K562 (cell line): ENCODE measurements around the gene BCAS3. TPM values are rescaled to one million over a fixed set of nuclear protein-coding genes. Genes with fewer than 3 reads are reported as not detected.
A peak's percentile ranks its signal among the peaks of the same experiment; 100 is the strongest.

Experiments
- ATAC-seq: fragments of 200-7000 bp; cut with Tn5 transposase; 3 replicates; pipeline ENCODE4 v1.9.1; 2020; ENCODE audit warnings: moderate library complexity
- BruUV-seq: library from RNA; stranded (reverse); fragments of 400-500 nt; replicated peaks from 2 replicates; lab custom pipeline; 2021; lab: Mats Ljungman, UMichigan
- CTCF ChIA-PET: fragments of 300-600 bp; formaldehyde crosslinking; extraction: SDS; loops from one replicate; lab custom pipeline; 2021; ENCODE audit warnings: low intra/inter-chr PET ratio; lab: Yijun Ruan, JAX
- POLR2A ChIA-PET: fragments of 300-600, 350-650 bp; sonication (Branson Sonifier 250); formaldehyde crosslinking; extraction: SDS; loops from one replicate; lab custom pipeline; 2021; ENCODE audit warnings: antibody characterized with exemption, inconsistent platforms; lab: Yijun Ruan, JAX
- DNase-seq, 4 experiments: peaks; one replicate each; pipeline versions ENCODE4 v3.0.0 to v3.0.0-alpha.2; 2011 to 2018; ENCODE audit warnings: low spot score in 3 of 4, mixed read lengths in 3 of 4; ENCODE audit errors: extremely low read depth in 1 of 4
- FAIRE-seq: peaks from 2 replicates; lab custom pipeline; 2011; peaks lifted over from hg19 to GRCh38; lab: Jason Lieb, UNC
- H2AFZ ChIP-seq: 2 replicates; pipeline ENCODE4 v1.6.0; 2011; ENCODE audit warnings: low read depth, low read length, control low read depth, inconsistent platforms
- H3K27ac ChIP-seq: fragments of 200-600 bp; 3 replicates; pipeline ENCODE4 v1.8.0; 2011; ENCODE audit warnings: low read depth, mild to moderate bottlenecking, control low read depth, inconsistent platforms, low read length, moderate library complexity, mixed read lengths; ENCODE audit errors: extremely low read depth
- H3K27me3 ChIP-seq, 2 experiments: fragments of 300-600 bp in 1 of 2; 2 replicates in 1 of 2; 3 replicates in 1 of 2; pipeline versions ENCODE4 v1.6.0 to v1.8.0; 2011; ENCODE audit warnings: inconsistent platforms in 2 of 2, low read length in 2 of 2, mild to moderate bottlenecking in 1 of 2, mixed read lengths in 1 of 2, moderate library complexity in 1 of 2; ENCODE audit not compliant: control insufficient read depth in 2 of 2, insufficient read depth in 2 of 2
- H3K36me3 ChIP-seq: fragments of 300-600 bp; 3 replicates; pipeline ENCODE4 v1.8.0; 2011; ENCODE audit warnings: mild to moderate bottlenecking, low read length, inconsistent platforms; ENCODE audit not compliant: control insufficient read depth, insufficient read depth
- H3K4me1 ChIP-seq, 2 experiments: fragments of 200-600 bp in 1 of 2; replicated peaks in 1 of 2; 2 replicates in 1 of 2; 3 replicates in 1 of 2; pipeline versions ENCODE4 v1.5.1 to v1.8.0; 2011; ENCODE audit warnings: inconsistent platforms in 2 of 2, low read length in 2 of 2, mild to moderate bottlenecking in 1 of 2, mixed read lengths in 1 of 2, moderate library complexity in 1 of 2; ENCODE audit not compliant: control insufficient read depth in 2 of 2, insufficient read depth in 2 of 2
- H3K4me2 ChIP-seq: 2 replicates; pipeline ENCODE4 v1.6.1; 2011; ENCODE audit warnings: low read length, control low read depth, inconsistent platforms, mixed read lengths; ENCODE audit not compliant: insufficient read depth
- H3K4me3 ChIP-seq: fragments of 200-600 bp; sonication (generic), shearing (Covaris generic); 2 replicates; pipeline ENCODE4 v1.5.1; 2016; ENCODE audit warnings: control low read depth, inconsistent platforms
- H3K79me2 ChIP-seq: fragments of 200-600 bp; 3 replicates; pipeline ENCODE4 v1.8.0; 2011; ENCODE audit warnings: low read length, inconsistent platforms; ENCODE audit not compliant: control insufficient read depth, insufficient read depth
- H3K9ac ChIP-seq, 2 experiments: 2 replicates each; pipeline versions ENCODE4 v1.6.0 to v1.6.1; 2011; ENCODE audit warnings: low read depth in 2 of 2, low read length in 2 of 2, control low read depth in 1 of 2, inconsistent platforms in 1 of 2, mild to moderate bottlenecking in 1 of 2, mixed read lengths in 1 of 2; ENCODE audit not compliant: insufficient read depth in 1 of 2
- H3K9me1 ChIP-seq: one replicate; pipeline ENCODE4 v1.6.0; 2011; ENCODE audit warnings: inconsistent platforms, mild to moderate bottlenecking, low read length, moderate library complexity; ENCODE audit not compliant: control insufficient read depth, insufficient read depth
- H3K9me3 ChIP-seq: replicated peaks from 2 replicates; pipeline ENCODE4 v1.5.1; 2011; ENCODE audit warnings: low read depth, low read length, inconsistent platforms; ENCODE audit not compliant: control insufficient read depth, insufficient read depth
- H4K20me1 ChIP-seq: replicated peaks from 2 replicates; pipeline ENCODE4 v1.6.1; 2011; ENCODE audit warnings: low read length, inconsistent platforms, mixed read lengths; ENCODE audit not compliant: control insufficient read depth, insufficient read depth
- SMAD2 ChIP-seq: fragments of 150-350 bp; IDR thresholded peaks from 2 replicates; pipeline ENCODE4 v1.6.1; 2014; ENCODE audit warnings: low read depth, mild to moderate bottlenecking, low read length
- WGBS: fragments of 100-300 bp; shearing (Covaris generic); methylation state at CpG from one replicate; pipeline ENCODE4 v1.1.6; 2016; ENCODE audit warnings: low coverage, mixed read lengths; ENCODE audit not compliant: insufficient coverage; ENCODE audit errors: missing lambda C conversion rate; 5-methylcytosine and 5-hydroxymethylcytosine counted together
- in situ Hi-C: fragments of 300-500 bp; cut with MboI; formaldehyde crosslinking; loops from 4 replicates; pipeline ENCODE4 v1.15.0; 2018; ENCODE audit warnings: inconsistent platforms, mixed read lengths
- intact Hi-C: fragments of 100-400 bp; cut with micrococcal nuclease; formaldehyde crosslinking; loops from 2 replicates; pipeline ENCODE4 v1.14.2; 2022
- polyA plus RNA-seq, 8 experiments: library from polyadenylated mRNA; depleted of rRNA in 4 of 8; stranded (reverse) in 5 of 8; unstranded in 3 of 8; fragments of >200 nt; fragmentation: Nextera tagmentation in 2 of 8; fragmentation: Illumina TruSeq in 1 of 8; extraction: Ambion mirVana in 2 of 8; extraction: Trizol in 1 of 8; gene quantifications; 2 replicates each; pipeline versions ENCODE4 v1.2.1 to v1.2.3, GENCODE V29; 2011 to 2014; ENCODE audit warnings: inconsistent platforms in 1 of 8, missing spikeins in 1 of 8
- total RNA-seq, 7 experiments: library from RNA; depleted of rRNA in 6 of 7; stranded (reverse); fragments of >200 nt in 6 of 7; fragmentation: Illumina TruSeq in 2 of 7; extraction: Trizol in 2 of 7; gene quantifications; 2 replicates each; pipeline versions ENCODE4 v1.2.1 to v1.2.3, GENCODE V29; 2011 to 2021; ENCODE audit warnings: low replicate concordance in 1 of 7
- TF ChIP-seq, protein P1 (sequence below), 3 experiments: fragments of 200-800 bp in 1 of 3; fragments of 250-450 bp in 1 of 3; fragments of 450-650 bp in 1 of 3; sonication (Bioruptor Pico) in 1 of 3; sonication (Bioruptor generic) in 1 of 3; formaldehyde crosslinking in 1 of 3; IDR thresholded peaks; 2 replicates each; pipeline versions ENCODE4 v1.6.1 to v1.8.0; 2016 to 2022; ENCODE audit warnings: mild to moderate bottlenecking in 2 of 3, missing genetic modification characterization in 2 of 3, missing compliant biosample characterization in 1 of 3, moderate library complexity in 1 of 3

The BCAS3 gene
- total and polyA plus RNA-seq, 9 of the 15 experiments (the other 6 are each of a cell fraction or from before 2014, with no cell fraction given): 1.9 to 5.5 (median 3.5) TPM

DNA sequence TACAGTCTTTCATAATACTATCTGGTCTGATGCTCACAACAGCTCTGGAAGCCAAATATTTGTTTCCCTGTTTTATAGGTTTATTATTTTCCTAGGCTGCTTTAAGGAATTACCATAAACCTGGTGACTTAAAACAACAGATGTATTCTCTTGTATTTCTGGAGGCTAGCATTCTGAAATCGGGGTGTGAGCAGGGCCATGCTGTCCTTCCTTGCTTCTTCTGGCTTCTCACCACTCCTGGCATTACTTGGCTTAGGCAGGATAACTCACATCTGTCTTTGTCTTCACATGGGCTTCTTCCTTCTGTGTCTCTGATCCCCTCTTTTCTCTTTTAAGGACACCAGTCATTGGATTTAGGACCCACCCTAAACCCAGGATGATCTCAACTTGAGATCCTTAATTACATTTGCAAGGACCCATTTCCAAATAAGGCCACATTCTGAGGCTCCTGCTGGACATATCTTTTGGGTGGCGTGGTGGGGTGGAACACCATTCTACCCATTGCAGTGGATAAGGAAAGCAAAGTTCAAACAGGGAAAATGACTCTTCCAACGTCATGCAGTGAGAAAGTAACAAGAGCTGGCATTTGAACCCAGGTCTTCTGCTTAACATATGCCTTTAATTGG lies 682.8 kb downstream of the BCAS3 start:
- Histone ChIP-seq H3K9me1 (no peaks in the 10 kb centered on the region), H3K4me2 (no peak overlapping the region), H3K9ac (no peak overlapping the region), H3K27ac (no peak overlapping the region), H3K27me3 (peaks cover 6 to 36% of the 10 kb centered on the region in 2 experiments; a peak in 4 of 5 replicates), H3K9me3 (no peaks in the 10 kb centered on the region), H2AFZ (no peak overlapping the region), H3K36me3 (no peaks in the 10 kb centered on the region), H3K4me1 (no peaks in the 10 kb centered on the region), H3K79me2 (no peaks in the 10 kb centered on the region), H4K20me1 (0 out of 2 replicates have a peak, but pooled peaks cover 8% of the 10 kb centered on the region), H3K4me3 (no peak overlapping the region)
- FAIRE-seq: no peak
- DNase-seq: no peak
- ATAC-seq: no peak
- intact Hi-C loops: no loop called here
- 0% methylated on average over 3 of the region's 3 CpGs for WGBS
- ChIA-PET CTCF (no interaction called here), POLR2A (no interaction called here)
- no TSS peak for BruUV-seq
- no peak for TF ChIP-seq SMAD2
- TF ChIP-seq, protein P1, sequence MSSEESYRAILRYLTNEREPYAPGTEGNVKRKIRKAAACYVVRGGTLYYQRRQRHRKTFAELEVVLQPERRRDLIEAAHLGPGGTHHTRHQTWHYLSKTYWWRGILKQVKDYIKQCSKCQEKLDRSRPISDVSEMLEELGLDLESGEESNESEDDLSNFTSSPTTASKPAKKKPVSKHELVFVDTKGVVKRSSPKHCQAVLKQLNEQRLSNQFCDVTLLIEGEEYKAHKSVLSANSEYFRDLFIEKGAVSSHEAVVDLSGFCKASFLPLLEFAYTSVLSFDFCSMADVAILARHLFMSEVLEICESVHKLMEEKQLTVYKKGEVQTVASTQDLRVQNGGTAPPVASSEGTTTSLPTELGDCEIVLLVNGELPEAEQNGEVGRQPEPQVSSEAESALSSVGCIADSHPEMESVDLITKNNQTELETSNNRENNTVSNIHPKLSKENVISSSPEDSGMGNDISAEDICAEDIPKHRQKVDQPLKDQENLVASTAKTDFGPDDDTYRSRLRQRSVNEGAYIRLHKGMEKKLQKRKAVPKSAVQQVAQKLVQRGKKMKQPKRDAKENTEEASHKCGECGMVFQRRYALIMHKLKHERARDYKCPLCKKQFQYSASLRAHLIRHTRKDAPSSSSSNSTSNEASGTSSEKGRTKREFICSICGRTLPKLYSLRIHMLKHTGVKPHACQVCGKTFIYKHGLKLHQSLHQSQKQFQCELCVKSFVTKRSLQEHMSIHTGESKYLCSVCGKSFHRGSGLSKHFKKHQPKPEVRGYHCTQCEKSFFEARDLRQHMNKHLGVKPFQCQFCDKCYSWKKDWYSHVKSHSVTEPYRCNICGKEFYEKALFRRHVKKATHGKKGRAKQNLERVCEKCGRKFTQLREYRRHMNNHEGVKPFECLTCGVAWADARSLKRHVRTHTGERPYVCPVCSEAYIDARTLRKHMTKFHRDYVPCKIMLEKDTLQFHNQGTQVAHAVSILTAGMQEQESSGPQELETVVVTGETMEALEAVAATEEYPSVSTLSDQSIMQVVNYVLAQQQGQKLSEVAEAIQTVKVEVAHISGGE (CRISPR knock-in tag; IDR thresholded peaks at IDR 0.05): peak in 1 of 3 experiments; percentile 80; a peak in 2 of 6 replicates
- in situ Hi-C loops: no loop called here
